Heart left ventricle (tissue), 16 donors: ENCODE measurements around the gene ECHS1. TPM values are rescaled to one million over a fixed set of nuclear protein-coding genes. Genes with fewer than 3 reads are reported as not detected.
"Not testable (repeated sequence)": the region's sequence is repeated elsewhere in the genome, so short reads cannot be mapped to it uniquely, and the experiment has no call there.

ENCODE experiments used
- ATAC-seq, 4 donors: fragments of 200-7000 bp; cut with Tn5 transposase; one replicate each; pipeline ENCODE4 v1.9.1; 2020 to 2022; ENCODE audit warnings: moderate library complexity in 4 of 4, mild to moderate bottlenecking in 3 of 4, moderate number of reproducible peaks in 1 of 4
- DNase-seq, 5 donors: peaks; one replicate each; pipeline ENCODE4 v3.0.0-alpha.2; 2020
- H3K27ac ChIP-seq, 12 donors: fragments of 200-600 bp; sonication (generic) in 4 of 12; one replicate each; pipeline versions ENCODE4 v1.5.0 to v1.8.0; 2016 to 2022; ENCODE audit warnings: mild to moderate bottlenecking in 2 of 12
- H3K27me3 ChIP-seq, 9 donors: fragments of 200-600 bp; sonication (generic) in 2 of 9; one replicate each; pipeline versions ENCODE4 v1.5.1 to v1.8.0; 2016 to 2022; ENCODE audit warnings: mild to moderate bottlenecking in 3 of 9
- H3K36me3 ChIP-seq, 9 donors: fragments of 200-600 bp; sonication (generic) in 2 of 9; one replicate each; pipeline versions ENCODE4 v1.5.0 to v1.8.0; 2018 to 2022; ENCODE audit warnings: mild to moderate bottlenecking in 2 of 9
- H3K4me1 ChIP-seq, 12 donors: fragments of 200-600 bp; sonication (generic) in 4 of 12; one replicate each; pipeline versions ENCODE4 v1.5.0 to v1.8.0; 2016 to 2022; ENCODE audit warnings: mild to moderate bottlenecking in 3 of 12
- H3K4me3 ChIP-seq, 12 donors: fragments of 200-600 bp; sonication (generic) in 4 of 12; one replicate each; pipeline versions ENCODE4 v1.5.0 to v1.8.0; 2017 to 2022; ENCODE audit warnings: mild to moderate bottlenecking in 9 of 12, moderate library complexity in 4 of 12
- H3K9me3 ChIP-seq, 12 donors: fragments of 200-600 bp; sonication (generic) in 4 of 12; one replicate each; pipeline versions ENCODE4 v1.5.0 to v1.8.0; 2016 to 2022; ENCODE audit warnings: mild to moderate bottlenecking in 1 of 12
- POLR2A ChIP-seq, 2 donors: fragments of 450-650 bp; IDR thresholded peaks; one replicate each; pipeline ENCODE4 v1.6.1; 2017; ENCODE audit warnings: antibody characterized with exemption in 2 of 2, mild to moderate bottlenecking in 2 of 2, moderate library complexity in 2 of 2
- WGBS, 4 donors: extraction: QIAGEN DNeasy Blood & Tissue Kit in 2 of 4; methylation state at CpG; one replicate each; pipeline versions ENCODE4 v1.1.5 to v1.1.7; 2013 to 2018; 5-methylcytosine and 5-hydroxymethylcytosine counted together
- intact Hi-C, 10 donors: fragments of 100-400 bp; cut with DNase I; formaldehyde crosslinking; loops; one replicate each; pipeline versions ENCODE4 v1.11.1 to v1.14.2; 2022
- polyA plus RNA-seq, 2 donors: library from polyadenylated mRNA; stranded (reverse); fragments of 200-250 nt; gene quantifications; one replicate each; pipeline ENCODE4 v1.2.3, GENCODE V29; 2013
- total RNA-seq, 9 donors: library from RNA; depleted of rRNA in 2 of 9; stranded (reverse); fragments of >200 nt in 2 of 9; fragmentation: NEBNext Ultra II Directional in 3 of 9; extraction: Animal tissue kit (Norgen Biotek cat#: 25700) in 3 of 9; gene quantifications; one replicate each; pipeline versions ENCODE4 v1.1.0 to v1.2.4, GENCODE V29; 2016 to 2023
- TF ChIP-seq, protein P1 (sequence below), 12 donors: fragments of 200-600 bp; sonication (generic) in 4 of 12; IDR thresholded peaks; one replicate each; pipeline versions ENCODE4 v1.5.0 to v1.8.0; 2018 to 2022; ENCODE audit warnings: antibody characterized with exemption in 12 of 12, mild to moderate bottlenecking in 5 of 12
- donor health status: ischemic (EF 13 %, LVEDD 7.1; RV severe dilation, severe dysfunction).
- donor health status: healthy with polysubstance abuse.
- donor health status: DM: no; HTN: yes; CAD: no.
- donor health status: DM: no; HTN: no; CAD: no.
- donor health status: ischemic (EF 25% LVEDD 6.9; RV normal size, moderate dysfunction).
- donor health status: ischemic (EF 25% LVEDD 5.7; RV mildly dilated, moderate dysfunction).
- donor health status: healthy.
- donor health status: DM: yes; HTN: yes; CAD: no.
- donor health status: ischemic (EF 35%, LVEDD 5.7; RV mildly dilated, moderate dysfunction).
- donor health status: nonischemic (EF 11% LVEDD 7.7; RV severe dilation, severe dysfunction).
- donor health status: DM: yes; HTN: yes; CAD: no.
- donor health status: PGD.
- donor health status: ischemic (EF 29% LVEDD 5.4; RV normal size, mild dysfunction).
- donor health status: nonischemic (EF 23%, LVEDD 6.1; RV moderate dilation, normal function).

ECHS1 gene
- total and polyA plus RNA-seq, 11 donors: 132 to 303 (median 201) TPM

GRCh38 chr10:133415752-133416151, 42.6 kb upstream of the ECHS1 start:
- Histone ChIP-seq H3K4me1 (no peaks in the 10 kb centered on the region), H3K9me3 (peaks cover 0 to 28% (median 18%) of the 10 kb centered on the region in 12 donors), H3K27ac (no peak overlapping the region), H3K27me3 (no peaks in the 10 kb centered on the region), H3K36me3 (peaks cover 3 to 66% (median 45%) of the 10 kb centered on the region in 9 donors), H3K4me3 (no peak overlapping the region)
- 93 to 97% (median 97%) methylated on average over 25 of the region's 25 CpGs for WGBS, 4 donors
- ATAC-seq (no peak), DNase-seq (no peak)
- TF ChIP-seq POLR2A (IDR thresholded peaks at IDR 0.05): no peak
- intact Hi-C loops: no loop called here

- DNase-seq, H3K4me1 ChIP-seq, H3K27ac ChIP-seq, H3K27me3 ChIP-seq, intact Hi-C loops, ATAC-seq, H3K4me3 ChIP-seq: not testable (repeated sequence)
- Histone ChIP-seq H3K36me3 (peaks cover 3 to 66% (median 51%) of the 10 kb centered on the region in 9 donors), H3K9me3 (peaks cover 0 to 40% (median 20%) of the 10 kb centered on the region in 12 donors)
- WGBS, 4 donors: 94 to 99% (median 96%) methylated on average over 15 to 22 of the region's 23 CpGs
Observed at GRCh38 chr10:133414401-133414800, 41.2 kb upstream of the ECHS1 start.

- DNase-seq: no peak
- Histone ChIP-seq H3K9me3 (peaks cover 0 to 55% (median 20%) of the 10 kb centered on the region in 12 donors), H3K36me3 (peaks cover 3 to 77% (median 57%) of the 10 kb centered on the region in 9 donors), H3K4me3 (no peak overlapping the region), H3K27ac (no peak overlapping the region), H3K27me3 (no peaks in the 10 kb centered on the region), H3K4me1 (no peaks in the 10 kb centered on the region)
- TF ChIP-seq, protein P1, sequence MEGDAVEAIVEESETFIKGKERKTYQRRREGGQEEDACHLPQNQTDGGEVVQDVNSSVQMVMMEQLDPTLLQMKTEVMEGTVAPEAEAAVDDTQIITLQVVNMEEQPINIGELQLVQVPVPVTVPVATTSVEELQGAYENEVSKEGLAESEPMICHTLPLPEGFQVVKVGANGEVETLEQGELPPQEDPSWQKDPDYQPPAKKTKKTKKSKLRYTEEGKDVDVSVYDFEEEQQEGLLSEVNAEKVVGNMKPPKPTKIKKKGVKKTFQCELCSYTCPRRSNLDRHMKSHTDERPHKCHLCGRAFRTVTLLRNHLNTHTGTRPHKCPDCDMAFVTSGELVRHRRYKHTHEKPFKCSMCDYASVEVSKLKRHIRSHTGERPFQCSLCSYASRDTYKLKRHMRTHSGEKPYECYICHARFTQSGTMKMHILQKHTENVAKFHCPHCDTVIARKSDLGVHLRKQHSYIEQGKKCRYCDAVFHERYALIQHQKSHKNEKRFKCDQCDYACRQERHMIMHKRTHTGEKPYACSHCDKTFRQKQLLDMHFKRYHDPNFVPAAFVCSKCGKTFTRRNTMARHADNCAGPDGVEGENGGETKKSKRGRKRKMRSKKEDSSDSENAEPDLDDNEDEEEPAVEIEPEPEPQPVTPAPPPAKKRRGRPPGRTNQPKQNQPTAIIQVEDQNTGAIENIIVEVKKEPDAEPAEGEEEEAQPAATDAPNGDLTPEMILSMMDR (IDR thresholded peaks at IDR 0.05): no peak
- no peak for TF ChIP-seq POLR2A (IDR thresholded peaks at IDR 0.05)
- no peak for ATAC-seq
- intact Hi-C loops: no loop called here
Observed at GRCh38 chr10:133412381-133412711, 39.2 kb upstream of the ECHS1 start.

- DNase-seq (no peak), ATAC-seq (no peak)
- Histone ChIP-seq H3K4me1 (no peaks in the 10 kb centered on the region), H3K36me3 (peaks cover 3 to 82% (median 63%) of the 10 kb centered on the region in 9 donors), H3K27me3 (no peaks in the 10 kb centered on the region), H3K9me3 (peaks cover 0 to 55% (median 20%) of the 10 kb centered on the region in 12 donors), H3K27ac (no peak overlapping the region), H3K4me3 (no peak overlapping the region)
- TF ChIP-seq, protein P1 (IDR thresholded peaks at IDR 0.05): no peak
- no peak for TF ChIP-seq POLR2A (IDR thresholded peaks at IDR 0.05)
- 97 to 98% (median 97%) methylated on average over 7 of the region's 7 CpGs for WGBS, 4 donors
- intact Hi-C loops: no loop called here
Observed at GRCh38 chr10:133411523-133412380, 38.6 kb upstream of the ECHS1 start.

- no peak overlapping the region for H3K4me3 ChIP-seq
- DNase-seq (no peak), ATAC-seq (no peak)
- H3K27ac ChIP-seq: no peak overlapping the region
- TF ChIP-seq POLR2A (IDR thresholded peaks at IDR 0.05): no peak
- TF ChIP-seq, protein P1 (IDR thresholded peaks at IDR 0.05): no peak
- peaks cover 0 to 16% (median 0%) of the 10 kb centered on the region in 12 donors for H3K4me1 ChIP-seq
- 95 to 96% (median 95%) methylated on average over 8 of the region's 8 CpGs for WGBS, 4 donors
- H3K36me3 ChIP-seq: peaks cover 0 to 97% (median 87%) of the 10 kb centered on the region in 9 donors
- intact Hi-C loops: no loop called here
- peaks cover 0 to 29% (median 3%) of the 10 kb centered on the region in 12 donors for H3K9me3 ChIP-seq
- H3K27me3 ChIP-seq: no peaks in the 10 kb centered on the region
Observed at GRCh38 chr10:133405844-133406527, 32.8 kb upstream of the ECHS1 start.
